Keratinocyte (primary cell): ENCODE results near the gene SPR. TPM values are rescaled to one million over a fixed set of nuclear protein-coding genes. Genes with fewer than 3 reads are reported as not detected.

ENCODE experiments used
- DNase-seq: peaks from one replicate; pipeline ENCODE4 v3.0.0-alpha.2; 2011; ENCODE audit warnings: low read depth, missing footprints, low spot score
- FAIRE-seq: peaks from 2 replicates; lab custom pipeline; 2011; peaks lifted over from hg19 to GRCh38; lab: Jason Lieb, UNC
- H2AFZ ChIP-seq: 2 replicates; pipeline ENCODE4 v1.6.0; 2012; ENCODE audit warnings: low read length, control low read depth, inconsistent platforms; ENCODE audit not compliant: control insufficient read depth
- H3K27ac ChIP-seq: 2 replicates; pipeline ENCODE4 v1.5.1; 2011; ENCODE audit warnings: low read length; ENCODE audit not compliant: control insufficient read depth, insufficient read depth
- H3K27me3 ChIP-seq: 3 replicates; pipeline ENCODE4 v1.6.0; 2011; ENCODE audit warnings: low read length; ENCODE audit not compliant: control insufficient read depth, insufficient read depth; ENCODE audit errors: extremely low read depth
- H3K36me3 ChIP-seq, 2 experiments: 2 replicates in 1 of 2; 3 replicates in 1 of 2; pipeline ENCODE4 v1.5.1; 2011; ENCODE audit warnings: low read length in 2 of 2, mild to moderate bottlenecking in 1 of 2; ENCODE audit not compliant: control insufficient read depth in 2 of 2, insufficient read depth in 2 of 2; ENCODE audit errors: extremely low read depth in 1 of 2
- H3K4me1 ChIP-seq: 3 replicates; pipeline ENCODE4 v1.5.1; 2011; ENCODE audit warnings: low read length; ENCODE audit not compliant: control insufficient read depth, insufficient read depth; ENCODE audit errors: extremely low read depth
- H3K4me2 ChIP-seq: 3 replicates; pipeline ENCODE4 v1.6.0; 2011; ENCODE audit warnings: low read depth, low read length; ENCODE audit not compliant: control insufficient read depth, insufficient read depth; ENCODE audit errors: extremely low read depth
- H3K4me3 ChIP-seq, 3 experiments: fragments of 200-600 bp in 1 of 3; sonication (generic) in 1 of 3; 2 replicates in 2 of 3; 3 replicates in 1 of 3; pipeline ENCODE4 v1.5.1; 2011 to 2016; ENCODE audit warnings: low read length in 3 of 3, mild to moderate bottlenecking in 3 of 3, control low read depth in 2 of 3, inconsistent platforms in 1 of 3, low read depth in 1 of 3, mixed read lengths in 1 of 3, mixed run types in 1 of 3, moderate library complexity in 1 of 3; ENCODE audit not compliant: control insufficient read depth in 2 of 3, insufficient read depth in 2 of 3; ENCODE audit errors: extremely low read depth in 1 of 3
- H3K79me2 ChIP-seq: 2 replicates; pipeline ENCODE4 v1.6.0; 2012; ENCODE audit warnings: low read length; ENCODE audit not compliant: control insufficient read depth, insufficient read depth
- H3K9ac ChIP-seq: 3 replicates; pipeline ENCODE4 v1.6.0; 2011; ENCODE audit warnings: low read length; ENCODE audit not compliant: control insufficient read depth, insufficient read depth; ENCODE audit errors: extremely low read depth
- H3K9me1 ChIP-seq: 3 replicates; pipeline ENCODE4 v1.6.0; 2011; ENCODE audit warnings: low read length; ENCODE audit not compliant: control insufficient read depth, insufficient read depth; ENCODE audit errors: extremely low read depth
- H3K9me3 ChIP-seq: 2 replicates; pipeline ENCODE4 v1.5.1; 2012; ENCODE audit warnings: low read depth, low read length; ENCODE audit not compliant: control insufficient read depth
- H4K20me1 ChIP-seq: 3 replicates; pipeline ENCODE4 v1.6.0; 2011; ENCODE audit warnings: low read length; ENCODE audit not compliant: control insufficient read depth, insufficient read depth; ENCODE audit errors: extremely low read depth
- CTCF ChIP-seq, 3 experiments: IDR thresholded peaks in 1 of 3; conservative IDR thresholded peaks in 1 of 3; optimal IDR thresholded peaks in 1 of 3; 2 replicates in 2 of 3; 3 replicates in 1 of 3; pipeline versions ENCODE3 to v1.5.1; 2011; ENCODE audit warnings: low read length in 3 of 3, mild to moderate bottlenecking in 3 of 3, moderate library complexity in 2 of 3, control low read depth in 1 of 3, inconsistent platforms in 1 of 3; ENCODE audit not compliant: insufficient read depth in 2 of 3; ENCODE audit errors: extremely low read depth in 1 of 3
- EZH2 ChIP-seq: IDR thresholded peaks from one replicate; pipeline ENCODE4 v1.6.1; 2012; ENCODE audit warnings: inconsistent platforms, mild to moderate bottlenecking, low read length, moderate library complexity
- dilution Hi-C: fragments of 300-500 bp; cut with MboI; formaldehyde crosslinking; loops from one replicate; pipeline ENCODE4 v1.7.0; 2020; ENCODE audit warnings: low sequenced_read_pairs; ENCODE audit not compliant: extremely low pct_ligation_motif_present
- polyA plus RNA-seq, 5 experiments: library from polyadenylated mRNA; depleted of rRNA in 3 of 5; stranded (reverse) in 3 of 5; stranded (forward) in 1 of 5; unstranded in 1 of 5; fragments of >200 nt; gene quantifications; 1 replicate in 1 of 5; 2 replicates in 3 of 5; 3 replicates in 1 of 5; pipeline versions ENCODE4 v1.2.1 to v1.2.3, GENCODE V29; 2011 to 2012; ENCODE audit warnings: missing spikeins in 2 of 5, low read depth in 1 of 5, low replicate concordance in 1 of 5

SPR gene
- polyA plus RNA-seq, 1 donor (not counting 4 experiments of a cell fraction or from before 2014, with no cell fraction given): 25.1 TPM

GRCh38 chr2:72886505-72887031, 640 bp upstream of the SPR start:
- DNase-seq: no peak
- TF ChIP-seq CTCF (optimal IDR thresholded peaks at IDR 0.05 in 1 of 3, IDR thresholded peaks at IDR 0.05 in 1 of 3, conservative IDR thresholded peaks at IDR 0.05 in 1 of 3; ENCODE audit: extremely low read depth in 1 of 3, insufficient read depth in 2 of 3, low read length in 3 of 3) (no peak), EZH2 (no peak)
- Histone ChIP-seq H3K36me3 (peaks cover 5 to 8% of the 10 kb centered on the region in 2 experiments), H3K4me3 (peak overlapping the region; percentile 43 to 81 (median 78)), H2AFZ (peak overlapping the region; percentile 94), H3K9me1 (no peaks in the 10 kb centered on the region), H4K20me1 (peaks cover 3% of the 10 kb centered on the region), H3K4me1 (peaks cover 12% of the 10 kb centered on the region), H3K27ac (no peak overlapping the region), H3K4me2 (peak overlapping the region; percentile 94), H3K79me2 (peaks cover 2% of the 10 kb centered on the region), H3K9me3 (no peaks in the 10 kb centered on the region), H3K9ac (peak overlapping the region; percentile 71), H3K27me3 (no peaks in the 10 kb centered on the region)
- FAIRE-seq: no peak
- dilution Hi-C loops: no loop called here

DNA sequence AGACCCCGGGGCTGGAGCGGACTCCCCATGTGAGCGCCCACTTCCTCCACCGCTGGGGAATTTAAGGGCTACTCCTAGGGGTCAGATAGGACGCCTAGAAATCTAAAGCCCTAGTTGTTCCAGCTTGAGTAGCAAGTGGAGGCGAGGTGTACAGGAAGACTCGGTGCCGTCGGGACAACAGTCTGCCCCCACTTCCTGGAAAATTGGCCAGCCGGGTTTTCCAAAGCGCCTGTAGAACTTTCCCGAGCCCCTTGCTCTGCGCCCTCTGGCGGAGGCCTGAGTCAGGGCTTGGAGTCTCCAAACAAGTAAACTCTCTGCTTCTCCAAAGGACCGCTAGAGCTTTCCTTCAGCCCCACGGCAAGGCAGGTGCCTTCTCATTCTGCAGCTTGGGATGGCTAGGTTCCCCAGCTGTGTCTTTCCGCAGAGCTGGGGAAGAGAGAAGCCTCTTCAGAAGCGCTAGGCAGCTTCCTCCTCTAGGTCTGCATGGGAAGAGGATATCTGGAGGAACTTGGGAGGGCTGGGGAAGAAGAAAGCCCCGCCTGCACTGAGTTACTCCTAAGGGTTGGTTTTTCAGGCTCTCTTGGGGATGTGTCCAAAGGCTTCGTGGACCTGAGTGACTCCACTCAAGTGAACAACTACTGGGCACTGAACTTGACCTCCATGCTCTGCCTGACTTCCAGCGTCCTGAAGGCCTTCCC, 681 bp downstream of the SPR start:
- Histone ChIP-seq H3K79me2 (peaks cover 2% of the 10 kb centered on the region), H3K27me3 (no peaks in the 10 kb centered on the region), H3K4me1 (peaks cover 12% of the 10 kb centered on the region), H3K9ac (peak overlapping the region; percentile 71), H2AFZ (peak overlapping the region; percentile 94), H3K9me1 (no peaks in the 10 kb centered on the region), H3K36me3 (peaks cover 12% of the 10 kb centered on the region in 2 experiments), H3K27ac (peak overlapping the region; percentile 28), H3K9me3 (no peaks in the 10 kb centered on the region), H3K4me2 (peak overlapping the region; percentile 94), H3K4me3 (peak overlapping the region; percentile 43 to 81 (median 78)), H4K20me1 (peaks cover 3% of the 10 kb centered on the region)
- DNase-seq (no peak), FAIRE-seq (no peak)
- TF ChIP-seq CTCF (optimal IDR thresholded peaks at IDR 0.05 in 1 of 3, IDR thresholded peaks at IDR 0.05 in 1 of 3, conservative IDR thresholded peaks at IDR 0.05 in 1 of 3; ENCODE audit: extremely low read depth in 1 of 3, insufficient read depth in 2 of 3, low read length in 3 of 3): peak in 2 of 3 experiments; percentile 98 to 99
- no peak for TF ChIP-seq EZH2
- dilution Hi-C loops: no loop called here
